SU-DHL-6 (cell line): ENCODE results near the gene KAT6B.

Experiments used
- EZH2phosphoT487 ChIP-seq: fragments of 200-600 bp; sonication (generic), shearing (Covaris generic); conservative IDR thresholded peaks from 2 replicates; pipeline ENCODE4 v1.6.1; 2018; ENCODE audit warnings: mild to moderate bottlenecking, antibody characterized with exemption, low read length, moderate library complexity, mixed read lengths
- TF ChIP-seq, protein P1 (sequence below): fragments of 200-600 bp; sonication (generic); IDR thresholded peaks from one replicate; pipeline ENCODE4 v1.5.1; 2017; ENCODE audit warnings: antibody characterized with exemption, mild to moderate bottlenecking, low read length, moderate library complexity; ENCODE audit not compliant: insufficient read depth, poor library complexity, severe bottlenecking

- TF ChIP-seq, protein P1, sequence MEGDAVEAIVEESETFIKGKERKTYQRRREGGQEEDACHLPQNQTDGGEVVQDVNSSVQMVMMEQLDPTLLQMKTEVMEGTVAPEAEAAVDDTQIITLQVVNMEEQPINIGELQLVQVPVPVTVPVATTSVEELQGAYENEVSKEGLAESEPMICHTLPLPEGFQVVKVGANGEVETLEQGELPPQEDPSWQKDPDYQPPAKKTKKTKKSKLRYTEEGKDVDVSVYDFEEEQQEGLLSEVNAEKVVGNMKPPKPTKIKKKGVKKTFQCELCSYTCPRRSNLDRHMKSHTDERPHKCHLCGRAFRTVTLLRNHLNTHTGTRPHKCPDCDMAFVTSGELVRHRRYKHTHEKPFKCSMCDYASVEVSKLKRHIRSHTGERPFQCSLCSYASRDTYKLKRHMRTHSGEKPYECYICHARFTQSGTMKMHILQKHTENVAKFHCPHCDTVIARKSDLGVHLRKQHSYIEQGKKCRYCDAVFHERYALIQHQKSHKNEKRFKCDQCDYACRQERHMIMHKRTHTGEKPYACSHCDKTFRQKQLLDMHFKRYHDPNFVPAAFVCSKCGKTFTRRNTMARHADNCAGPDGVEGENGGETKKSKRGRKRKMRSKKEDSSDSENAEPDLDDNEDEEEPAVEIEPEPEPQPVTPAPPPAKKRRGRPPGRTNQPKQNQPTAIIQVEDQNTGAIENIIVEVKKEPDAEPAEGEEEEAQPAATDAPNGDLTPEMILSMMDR = no peak
- TF ChIP-seq EZH2phosphoT487 = no peak
Measured at GRCh38 chr10:75035975-75036708, 209.7 kb downstream of the KAT6B start.
